Renal cortical epithelial cell (primary cell): ENCODE measurements around the gene DDA1. TPM values are rescaled to one million over a fixed set of nuclear protein-coding genes. Genes with fewer than 3 reads are reported as not detected.
A peak's percentile ranks its signal among the peaks of the same experiment; 100 is the strongest.

Experiments
- DNase-seq: peaks from one replicate; pipeline ENCODE4 v3.0.0-alpha.2; 2011; ENCODE audit warnings: low read depth
- total RNA-seq: library from RNA; depleted of rRNA; stranded (reverse); fragments of >200 nt; gene quantifications from 2 replicates; pipeline ENCODE4 v1.2.3, GENCODE V29; 2014

Gene DDA1
- total RNA-seq, 1 donor from 2014 or later: 30.3 TPM

DNA sequence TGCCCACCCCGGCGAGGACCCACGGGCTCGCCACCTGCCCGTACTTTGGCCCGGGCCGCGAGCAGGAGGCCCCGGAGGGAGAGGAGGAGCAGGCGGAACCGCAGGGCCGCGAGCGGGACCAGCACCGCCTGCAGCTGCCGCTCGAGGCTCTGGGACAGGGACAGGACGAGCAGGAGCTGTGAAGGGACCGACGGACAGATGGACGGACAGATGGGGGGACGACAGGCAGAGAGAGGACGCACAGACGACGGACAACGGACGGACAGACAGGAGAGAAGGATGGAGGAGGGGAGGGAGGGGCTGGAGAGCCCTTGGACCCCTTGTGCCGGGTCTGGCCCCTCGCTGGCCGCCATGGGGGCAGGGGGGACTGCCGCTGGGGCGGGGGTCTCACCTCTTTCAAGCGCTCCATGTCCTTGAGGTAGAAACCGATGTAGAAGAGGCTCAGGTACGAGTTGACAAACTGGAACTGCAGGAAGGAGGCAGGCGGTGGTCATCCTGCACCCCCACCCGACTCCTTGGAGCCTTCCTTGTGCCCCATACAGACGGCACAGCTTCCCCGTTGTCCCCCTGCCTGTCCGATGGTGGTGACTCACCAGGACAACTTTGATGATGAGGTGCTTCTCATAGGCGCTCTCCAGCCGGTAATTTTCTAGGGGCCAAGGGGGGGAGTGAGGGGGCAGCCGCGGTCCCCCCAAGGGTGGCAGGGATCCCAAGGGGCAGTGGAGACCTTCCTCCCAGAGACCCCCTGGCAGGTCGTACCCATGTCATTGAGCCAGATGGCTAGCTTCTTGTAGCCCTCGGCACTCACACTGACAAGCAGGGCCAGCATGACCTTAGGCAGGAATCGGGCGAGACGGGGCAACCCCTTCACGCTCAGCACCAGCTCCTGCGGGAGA, 20.3 kb downstream of the DDA1 start:
- DNase-seq: no peak

DNA sequence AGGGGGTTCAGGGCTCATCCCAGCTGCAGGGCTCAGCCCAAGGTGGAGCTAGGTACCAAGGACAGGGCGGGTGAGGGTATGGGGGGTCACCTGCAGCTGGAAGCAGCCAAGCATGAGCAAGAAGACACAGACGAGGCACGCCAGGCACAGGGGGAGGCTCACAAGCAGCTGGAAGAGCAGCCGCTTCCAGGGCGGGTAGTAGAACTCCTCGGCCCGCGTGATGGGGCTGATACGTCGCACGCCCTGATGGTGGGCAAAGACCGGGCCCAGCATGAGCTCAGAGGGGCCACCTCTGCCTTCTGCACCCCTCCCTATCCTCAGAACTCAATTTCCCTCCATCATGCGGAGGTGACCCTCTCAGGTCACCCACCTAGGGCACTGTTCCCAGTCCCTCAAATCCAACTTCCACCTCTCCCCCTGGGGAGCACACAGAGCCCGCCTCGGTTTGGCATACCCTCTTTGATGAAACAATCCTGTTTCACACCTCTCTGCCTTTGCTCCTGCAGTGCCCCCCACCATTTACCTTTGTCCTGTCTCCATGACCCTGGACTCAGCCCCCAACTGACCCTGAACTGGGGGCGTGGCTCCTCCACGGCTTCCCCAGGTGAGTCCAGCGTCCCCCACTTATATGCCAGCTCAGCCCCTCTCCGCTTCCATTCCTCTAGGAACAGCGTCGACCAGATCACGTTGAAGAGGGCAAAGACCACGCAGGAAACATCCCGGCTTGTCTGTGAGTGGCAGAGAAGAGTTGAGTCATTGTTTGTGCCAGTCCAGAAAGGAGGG, 21.1 kb downstream of the DDA1 start:
- DNase-seq: no peak

DNA sequence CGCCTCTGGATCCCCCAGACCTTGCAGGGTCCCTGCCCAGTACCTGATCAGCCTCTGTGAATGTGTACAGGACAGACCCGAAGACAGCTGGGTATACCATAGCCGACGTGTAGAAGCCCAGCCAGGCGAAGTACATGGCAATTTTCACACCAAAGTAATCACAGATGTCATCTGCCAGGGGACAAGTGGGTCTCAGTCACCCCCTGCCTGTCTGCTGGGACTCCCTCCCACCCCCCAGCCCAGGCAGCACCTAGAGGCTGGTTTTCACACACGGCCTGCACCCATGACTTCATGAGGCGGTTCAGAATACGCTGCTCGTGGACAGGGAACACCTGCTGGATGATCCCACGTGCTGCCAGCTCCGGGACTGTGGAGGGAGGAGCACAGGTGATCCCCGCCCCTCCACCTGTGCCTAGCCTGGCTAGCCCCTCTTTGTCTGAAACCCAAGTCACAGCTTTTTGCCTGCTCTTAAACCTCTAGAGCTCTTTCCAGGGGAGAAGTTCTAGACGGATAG, 21.7 kb downstream of the DDA1 start:
- DNase-seq: no peak

DNA sequence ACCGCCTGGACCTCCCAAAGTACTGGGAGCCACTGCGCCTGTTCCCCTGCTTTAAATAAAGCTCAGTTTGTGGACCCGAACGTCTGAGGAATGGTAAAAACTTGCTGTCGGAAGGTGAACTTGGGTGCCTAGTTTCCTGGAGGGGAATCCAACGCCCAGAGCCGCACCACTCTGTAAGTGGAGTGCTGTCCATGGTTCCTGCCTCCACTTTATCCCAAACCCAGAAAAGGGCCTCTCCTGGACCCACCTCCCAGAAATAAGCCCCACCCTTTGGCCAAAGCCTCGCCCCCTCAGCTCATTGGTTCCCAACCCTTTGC, 23.0 kb downstream of the DDA1 start:
- no peak for DNase-seq

DNA sequence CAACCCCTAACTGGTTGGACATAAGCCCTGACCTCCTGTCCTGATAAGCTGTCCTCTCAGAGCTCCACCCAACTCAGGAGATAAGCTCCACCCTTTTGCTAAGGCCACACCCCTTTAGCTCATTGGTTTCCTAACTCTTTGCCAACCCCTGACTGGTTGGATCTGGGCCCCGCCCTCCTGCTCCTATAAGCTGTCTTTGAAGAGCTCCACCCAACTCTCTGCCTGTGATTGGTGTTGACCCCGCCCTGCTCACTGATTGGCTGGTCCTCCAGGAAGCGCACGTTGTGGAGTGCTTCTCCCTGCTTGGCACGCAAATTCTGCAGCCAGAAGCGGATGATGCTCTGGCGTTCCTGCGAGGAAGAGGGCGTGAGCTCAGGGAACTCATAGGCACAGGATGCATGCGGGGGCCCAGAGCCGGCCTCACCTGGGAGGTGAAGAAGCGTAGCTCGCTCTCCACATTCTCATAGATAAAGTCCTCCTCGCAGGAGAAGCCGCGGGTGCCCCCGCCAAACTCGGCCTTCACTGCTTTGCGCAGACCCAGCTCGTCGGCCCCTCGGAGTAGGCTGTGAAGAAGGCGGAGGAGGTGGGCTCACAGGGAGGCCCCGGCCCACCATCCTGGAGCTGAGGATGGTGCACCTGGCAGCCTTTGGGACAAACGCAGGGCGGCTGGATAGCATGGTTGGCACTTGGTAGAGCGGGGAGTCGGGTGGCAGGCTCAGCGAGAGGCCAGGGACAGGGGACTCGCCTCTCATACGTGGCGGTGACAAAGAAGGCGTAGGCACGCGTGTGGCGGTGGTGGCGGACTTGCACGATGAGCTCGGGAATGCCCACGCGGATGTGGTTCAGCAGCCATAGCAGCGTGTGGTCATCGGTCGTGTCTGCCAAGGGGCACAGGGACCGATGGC, 23.6 kb downstream of the DDA1 start:
- peak; percentile 50 for DNase-seq

DNA sequence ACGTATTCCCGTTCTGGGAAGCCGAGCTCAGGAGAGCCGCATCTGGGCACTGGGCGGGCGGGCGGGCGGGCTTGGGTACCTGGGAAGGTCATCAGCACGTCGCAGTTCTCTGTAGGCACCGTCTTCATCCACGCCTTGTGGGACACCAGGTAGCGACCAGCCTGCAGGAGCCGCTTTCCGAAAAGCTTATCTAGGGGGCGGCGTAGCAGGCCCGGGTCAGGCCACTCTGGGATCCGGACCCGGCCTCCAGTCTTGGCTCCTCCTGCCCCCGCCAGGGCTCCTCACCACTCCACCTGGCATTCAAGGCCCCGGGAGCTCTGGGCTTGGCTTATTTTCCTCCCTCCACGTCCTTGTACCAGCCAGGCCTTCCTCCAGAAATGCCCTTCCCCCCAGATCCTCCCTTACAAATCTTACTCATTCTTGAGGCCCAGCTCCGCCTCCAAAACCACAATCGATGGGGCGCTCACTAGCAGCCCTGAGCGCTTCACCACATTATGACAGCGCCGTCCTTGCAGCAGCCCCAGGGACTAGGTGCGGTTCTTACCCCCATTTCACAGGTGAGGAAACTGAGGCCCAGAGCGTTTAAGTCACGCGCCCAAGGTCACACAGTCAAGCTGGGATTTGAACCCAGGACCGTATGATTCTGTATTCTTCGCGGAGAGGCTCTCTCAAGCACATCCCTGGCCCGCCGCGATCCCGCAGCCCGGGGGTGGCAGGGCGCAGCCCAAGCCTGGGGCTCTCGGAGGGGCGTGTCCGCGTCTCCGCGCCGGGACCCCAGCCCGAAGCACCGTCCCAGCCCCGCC, 24.4 kb downstream of the DDA1 start:
- peak; percentile 77 for DNase-seq

DNA sequence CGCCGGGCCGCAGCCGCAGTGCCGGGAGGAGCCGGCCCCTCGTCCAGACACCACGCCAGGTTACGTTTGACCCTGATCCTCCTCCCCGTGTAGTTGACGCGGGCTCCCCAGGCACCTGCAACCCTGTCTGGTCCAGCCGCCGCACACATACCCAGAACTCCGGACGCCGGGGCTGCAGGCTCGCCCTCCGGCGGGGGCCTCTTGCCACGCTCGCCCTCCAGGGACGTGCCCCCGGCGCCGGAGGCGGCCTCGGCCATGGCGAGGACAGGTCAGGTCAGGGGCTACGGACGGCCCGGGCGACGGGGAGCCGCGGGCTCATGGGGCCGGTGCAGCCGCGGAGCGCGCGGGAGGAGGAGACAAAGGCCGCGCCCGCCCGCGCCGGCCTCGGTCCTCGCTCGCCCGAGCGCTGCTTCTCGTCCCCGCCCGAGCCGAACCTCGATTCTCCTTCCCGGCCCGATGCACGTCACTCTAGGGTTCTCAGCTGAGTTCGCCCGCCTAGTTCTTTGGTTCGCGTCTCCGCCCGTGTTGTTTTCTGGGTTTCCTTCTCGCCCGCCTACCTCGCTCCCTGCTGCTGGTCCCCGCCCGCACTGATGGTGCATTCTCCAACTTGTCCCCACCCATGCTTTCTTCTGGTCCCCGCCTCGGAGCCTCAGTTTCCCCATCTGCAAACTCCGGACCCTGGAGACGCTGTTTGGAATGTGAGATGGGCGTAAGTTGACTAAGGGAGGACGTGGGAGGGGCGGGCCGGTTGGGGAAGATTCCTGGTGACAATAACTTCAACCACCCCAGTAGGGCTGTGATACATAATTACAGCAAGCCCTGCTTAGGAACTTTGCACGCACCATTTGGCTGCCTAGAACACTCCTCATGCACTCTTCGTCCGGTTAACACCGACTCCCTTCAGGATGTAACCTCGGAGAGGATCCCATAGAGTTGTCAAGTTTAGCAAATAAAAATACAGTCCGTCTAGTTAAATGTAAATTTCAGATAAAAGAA, 25.3 kb downstream of the DDA1 start, which contains the start of gene ANO8:
Gene ANO8, minus strand, starts transcription at position 442 of the 996 bp plus-strand sequence. Its CDS starts 185 bp downstream, at position 257.
- DNase-seq: peak; percentile 87

DNA sequence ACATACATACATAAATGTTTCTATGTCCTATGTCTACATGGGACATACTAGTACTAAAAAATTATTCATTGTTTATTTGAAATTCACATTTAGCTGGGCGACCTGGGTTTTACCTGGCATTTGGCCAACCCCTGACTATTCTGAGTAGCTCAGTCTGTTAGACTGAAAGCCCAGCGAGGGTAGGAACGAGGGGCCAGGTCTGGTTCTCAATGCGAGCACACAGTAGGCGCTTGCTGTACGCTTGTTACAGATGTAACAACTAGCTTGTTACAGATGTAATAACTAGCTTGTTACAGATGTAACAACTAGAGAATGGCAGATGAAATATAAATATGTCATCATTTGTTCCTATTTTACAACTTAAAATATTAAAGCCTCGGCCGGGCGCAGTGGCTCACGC, 26.2 kb downstream of the DDA1 start:
- no peak for DNase-seq

DNA sequence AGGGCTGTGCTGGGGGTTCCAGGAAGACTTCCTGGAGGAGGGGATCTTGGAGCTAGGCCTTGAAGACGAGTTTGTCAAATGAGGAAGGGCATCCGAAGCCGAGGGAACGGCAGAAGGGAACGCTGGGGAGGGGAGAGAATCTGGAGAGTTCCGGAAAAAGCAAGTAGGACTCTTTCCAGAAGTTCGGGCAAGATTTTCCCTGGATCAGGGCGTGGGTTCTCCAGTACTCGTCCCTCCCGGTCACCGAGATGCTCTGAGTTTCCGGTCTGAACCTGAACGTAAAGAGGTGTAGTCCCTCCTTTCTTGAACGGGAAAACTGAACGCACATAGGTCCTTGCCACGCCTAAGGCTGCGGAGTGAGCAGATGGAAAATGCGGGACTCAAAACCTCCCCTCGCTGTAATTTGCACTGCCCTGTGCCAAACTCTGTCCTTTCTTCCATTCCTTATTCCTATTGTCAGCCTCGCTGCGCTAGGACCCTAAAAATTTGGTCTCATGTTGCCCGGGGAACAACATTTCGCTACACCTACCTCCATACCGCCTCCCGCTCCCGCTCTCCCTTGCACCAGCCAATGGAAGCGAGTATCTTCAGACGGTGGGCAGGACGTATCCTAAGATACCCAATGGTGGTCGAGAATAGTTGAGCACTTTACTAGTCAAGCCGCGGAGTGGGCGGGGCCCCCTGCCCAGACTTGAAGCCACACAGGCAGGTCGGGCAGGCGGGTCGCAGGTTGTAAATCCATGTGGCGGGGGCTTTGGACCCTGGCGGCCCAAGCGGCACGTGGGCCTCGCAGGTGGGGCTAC, 27.7 kb downstream of the DDA1 start, which contains the start of gene GTPBP3:
Gene GTPBP3, plus strand, starts transcription at position 682 of the 803 bp plus-strand sequence. Its CDS starts 59 bp downstream, at position 741.
- peak; percentile 98 for DNase-seq

DNA sequence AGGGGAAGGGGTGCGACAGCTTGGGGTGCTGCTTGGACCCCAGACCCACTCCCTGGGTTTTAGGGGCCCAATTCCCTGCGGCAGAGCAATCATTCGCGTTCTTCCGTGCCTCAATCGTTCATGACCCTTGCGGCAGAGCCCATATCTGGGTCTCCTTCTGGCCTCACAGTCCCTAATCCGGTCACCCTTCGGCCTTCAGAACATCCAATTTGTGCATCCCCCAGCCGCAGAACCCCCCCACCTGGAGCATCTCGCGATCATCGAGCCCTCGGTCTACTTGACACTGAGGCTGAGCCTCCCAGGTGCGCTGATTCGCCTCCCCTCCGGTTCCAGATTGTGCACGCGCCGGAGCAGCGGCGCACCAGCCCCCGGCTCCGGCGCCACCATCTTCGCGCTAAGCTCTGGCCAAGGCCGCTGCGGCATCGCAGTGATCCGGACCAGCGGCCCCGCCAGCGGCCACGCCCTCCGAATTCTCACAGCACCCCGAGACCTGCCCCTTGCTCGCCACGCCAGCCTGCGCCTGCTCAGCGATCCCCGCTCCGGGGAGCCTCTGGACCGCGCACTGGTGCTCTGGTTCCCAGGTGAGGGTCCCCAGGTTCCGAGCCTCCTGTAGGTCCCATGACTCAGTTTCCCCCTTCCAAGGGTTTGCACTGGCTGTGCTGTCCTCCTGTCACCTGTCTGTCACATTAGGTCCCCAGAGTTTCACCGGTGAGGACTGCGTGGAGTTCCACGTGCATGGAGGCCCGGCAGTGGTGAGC, 28.5 kb downstream of the DDA1 start:
- no peak for DNase-seq

DNA sequence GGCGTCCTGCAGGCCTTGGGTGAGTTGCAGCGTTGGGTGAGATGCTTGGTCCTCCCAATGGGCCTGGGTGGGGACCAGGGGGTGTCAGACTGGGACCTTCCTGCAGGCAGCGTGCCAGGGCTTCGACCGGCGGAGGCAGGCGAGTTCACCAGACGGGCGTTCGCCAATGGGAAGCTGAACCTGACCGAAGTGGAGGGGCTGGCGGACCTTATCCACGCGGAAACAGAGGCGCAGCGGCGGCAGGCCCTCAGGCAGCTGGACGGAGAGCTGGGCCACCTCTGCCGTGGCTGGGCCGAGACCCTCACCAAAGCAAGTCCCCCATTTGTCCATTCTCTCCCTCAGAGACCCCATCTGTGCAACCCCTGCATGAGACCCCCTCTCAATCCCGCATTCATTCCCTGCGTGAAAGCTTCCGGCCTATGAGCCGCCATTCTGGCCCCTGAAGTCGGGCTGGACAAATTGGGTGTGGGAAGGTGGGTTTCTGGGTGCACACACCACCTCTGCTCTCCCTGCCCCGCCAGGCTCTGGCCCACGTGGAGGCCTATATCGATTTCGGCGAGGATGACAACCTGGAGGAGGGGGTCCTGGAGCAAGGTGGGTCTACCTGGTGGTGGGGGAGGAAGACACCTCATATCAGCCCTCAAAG, 29.2 kb downstream of the DDA1 start:
- DNase-seq: no peak

DNA sequence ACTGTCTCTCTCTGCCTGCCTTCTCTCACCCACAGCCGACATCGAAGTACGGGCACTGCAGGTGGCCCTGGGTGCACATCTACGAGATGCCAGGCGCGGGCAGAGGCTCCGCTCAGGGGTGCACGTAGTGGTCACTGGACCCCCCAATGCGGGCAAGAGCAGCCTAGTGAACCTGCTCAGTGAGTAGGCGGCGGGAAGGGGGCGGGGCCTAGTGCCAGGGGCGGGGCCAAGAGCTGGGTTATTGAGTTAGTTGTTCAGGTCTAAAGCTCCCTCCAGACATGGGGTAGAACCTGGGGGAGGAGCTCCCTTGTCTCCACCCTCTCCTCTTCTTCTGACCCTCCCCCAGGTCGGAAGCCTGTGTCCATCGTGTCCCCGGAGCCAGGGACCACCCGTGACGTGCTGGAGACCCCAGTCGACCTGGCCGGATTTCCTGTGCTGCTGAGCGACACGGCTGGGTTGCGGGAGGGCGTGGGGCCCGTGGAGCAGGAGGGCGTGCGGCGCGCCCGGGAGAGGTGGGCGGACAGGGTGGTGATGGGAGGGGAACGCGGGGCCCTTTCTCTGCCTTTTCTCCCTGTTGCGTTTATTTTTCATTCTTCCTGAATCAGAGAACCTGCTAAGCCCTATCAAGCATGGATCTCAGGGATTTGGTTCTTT, 29.9 kb downstream of the DDA1 start:
- no peak for DNase-seq

DNA sequence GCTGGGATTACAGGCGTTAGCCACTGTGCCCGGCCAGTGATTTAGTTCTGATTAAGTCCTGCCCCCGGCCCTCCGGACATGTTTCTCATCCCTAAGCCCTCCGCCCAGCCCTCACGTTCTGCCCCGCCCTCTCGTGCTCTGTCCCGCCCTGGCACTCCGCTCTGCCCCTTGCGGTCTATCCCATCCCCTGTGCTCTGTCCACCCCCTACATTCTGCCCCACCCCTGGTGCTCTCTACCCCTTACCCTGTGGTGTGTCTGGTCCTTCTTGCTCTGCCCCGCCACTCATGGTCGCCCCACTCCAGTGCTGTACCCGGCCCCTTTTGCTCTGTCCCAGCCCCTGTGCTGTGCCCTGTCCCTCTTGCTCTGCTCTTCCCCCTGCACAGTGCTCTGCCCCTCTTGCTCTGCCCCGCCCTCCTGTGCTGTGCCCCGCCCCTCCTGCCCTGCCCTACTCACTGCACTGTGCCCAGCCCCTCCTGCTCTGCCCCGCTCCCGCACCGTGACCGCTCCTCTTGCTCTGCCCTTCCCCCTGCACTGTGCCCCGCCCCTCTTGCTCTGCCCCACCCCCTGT, 31.0 kb downstream of the DDA1 start:
- DNase-seq: no peak

DNA sequence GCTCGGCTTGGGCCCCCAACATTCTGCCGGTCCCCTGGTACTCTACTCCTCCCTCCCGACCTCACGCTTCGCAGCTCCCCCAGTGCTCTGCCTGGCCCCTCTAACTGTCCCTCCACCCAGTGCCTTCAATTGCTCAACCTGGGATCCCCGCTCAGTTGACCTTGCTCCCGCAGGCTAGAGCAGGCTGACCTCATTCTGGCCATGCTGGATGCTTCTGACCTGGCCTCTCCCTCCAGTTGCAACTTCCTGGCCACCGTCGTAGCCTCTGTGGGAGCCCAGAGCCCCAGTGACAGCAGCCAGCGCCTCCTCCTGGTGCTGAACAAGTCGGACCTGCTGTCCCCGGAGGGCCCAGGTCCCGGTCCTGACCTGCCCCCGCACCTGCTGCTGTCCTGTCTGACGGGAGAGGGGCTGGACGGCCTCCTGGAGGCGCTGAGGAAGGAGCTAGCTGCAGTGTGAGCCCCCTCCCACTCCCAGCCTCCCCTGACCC, 31.6 kb downstream of the DDA1 start:
- DNase-seq: no peak

DNA sequence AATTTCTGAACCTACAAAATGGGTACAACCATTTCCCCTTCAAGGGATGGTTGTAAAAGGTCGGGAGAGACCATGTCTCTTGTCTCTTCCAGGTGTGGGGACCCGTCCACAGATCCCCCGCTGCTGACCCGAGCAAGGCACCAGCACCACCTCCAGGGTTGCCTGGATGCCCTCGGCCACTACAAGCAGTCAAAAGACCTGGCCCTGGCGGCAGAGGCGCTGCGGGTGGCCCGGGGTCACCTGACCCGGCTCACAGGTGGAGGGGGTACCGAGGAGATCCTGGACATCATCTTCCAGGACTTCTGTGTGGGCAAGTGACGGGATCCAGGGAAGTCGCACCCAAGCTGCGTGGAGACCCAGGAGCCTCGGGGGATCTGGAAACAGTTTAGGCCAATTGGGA, 32.0 kb downstream of the DDA1 start:
- no peak for DNase-seq

DNA sequence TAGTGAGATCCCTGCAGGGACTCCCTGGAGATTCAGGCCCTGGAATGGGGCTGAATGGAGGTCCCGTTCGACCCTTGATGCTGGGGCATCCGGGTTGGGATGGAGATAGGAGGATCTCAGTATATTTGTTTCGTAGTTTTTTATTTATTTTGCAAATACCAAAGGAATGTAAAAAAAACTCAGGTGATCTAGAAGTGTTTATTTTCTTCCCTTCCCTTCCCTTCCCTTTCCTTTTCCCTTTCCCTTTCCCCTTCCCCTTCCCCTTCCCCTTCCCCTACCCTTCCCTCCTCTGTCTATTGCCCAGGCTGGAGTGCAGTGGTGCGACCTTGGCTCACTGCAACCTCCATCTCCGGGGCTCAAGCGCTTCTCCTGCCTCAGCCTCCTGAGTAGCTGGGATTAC, 32.5 kb downstream of the DDA1 start:
- DNase-seq: no peak
